ENCODE results near the gene DSCAML1.
A peak's percentile ranks its signal among the peaks of the same experiment; 100 is the strongest.

The DSCAML1 gene

DNA sequence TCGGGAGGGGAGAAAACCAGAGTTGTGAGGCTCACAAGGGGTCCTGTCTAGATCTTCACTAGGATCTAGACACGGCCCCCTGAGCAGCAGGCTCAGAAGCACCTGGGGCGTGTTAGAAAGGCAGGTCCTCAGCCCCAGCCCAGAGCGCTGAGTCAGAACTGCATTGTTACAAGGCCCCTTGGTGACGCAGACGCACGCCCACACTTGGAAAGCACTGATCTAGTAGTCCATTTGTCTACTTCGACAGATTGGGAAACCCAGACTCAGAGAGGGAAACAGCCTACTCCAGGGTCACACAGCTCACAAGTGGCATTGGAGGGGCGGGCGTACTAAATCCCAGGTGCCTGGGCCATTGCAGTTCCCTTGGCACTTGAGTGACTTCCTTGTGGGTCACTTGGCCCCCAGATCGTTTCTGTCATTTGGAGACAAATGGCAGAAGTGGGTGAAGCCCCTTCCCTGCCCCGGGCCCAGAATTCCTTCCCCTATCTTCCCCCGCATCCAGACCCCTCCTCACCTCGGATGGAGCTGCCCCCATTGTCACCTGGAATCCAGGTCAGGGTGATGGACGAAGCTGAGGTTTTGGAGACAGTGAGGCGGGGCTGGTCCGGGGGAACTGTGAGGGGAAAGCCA lies 358.5 kb downstream of the DSCAML1 start:
- peak; percentile 61 for DNase-seq (ENCODE audit: low read depth)
- H3K4me3 ChIP-seq (ENCODE audit: low read depth, low read length): no peak overlapping the region
- TF ChIP-seq, protein P1, sequence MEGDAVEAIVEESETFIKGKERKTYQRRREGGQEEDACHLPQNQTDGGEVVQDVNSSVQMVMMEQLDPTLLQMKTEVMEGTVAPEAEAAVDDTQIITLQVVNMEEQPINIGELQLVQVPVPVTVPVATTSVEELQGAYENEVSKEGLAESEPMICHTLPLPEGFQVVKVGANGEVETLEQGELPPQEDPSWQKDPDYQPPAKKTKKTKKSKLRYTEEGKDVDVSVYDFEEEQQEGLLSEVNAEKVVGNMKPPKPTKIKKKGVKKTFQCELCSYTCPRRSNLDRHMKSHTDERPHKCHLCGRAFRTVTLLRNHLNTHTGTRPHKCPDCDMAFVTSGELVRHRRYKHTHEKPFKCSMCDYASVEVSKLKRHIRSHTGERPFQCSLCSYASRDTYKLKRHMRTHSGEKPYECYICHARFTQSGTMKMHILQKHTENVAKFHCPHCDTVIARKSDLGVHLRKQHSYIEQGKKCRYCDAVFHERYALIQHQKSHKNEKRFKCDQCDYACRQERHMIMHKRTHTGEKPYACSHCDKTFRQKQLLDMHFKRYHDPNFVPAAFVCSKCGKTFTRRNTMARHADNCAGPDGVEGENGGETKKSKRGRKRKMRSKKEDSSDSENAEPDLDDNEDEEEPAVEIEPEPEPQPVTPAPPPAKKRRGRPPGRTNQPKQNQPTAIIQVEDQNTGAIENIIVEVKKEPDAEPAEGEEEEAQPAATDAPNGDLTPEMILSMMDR (IDR thresholded peaks at IDR 0.05; ENCODE audit: insufficient read depth, low read depth, low read length, missing control alignments): no peak

DNA sequence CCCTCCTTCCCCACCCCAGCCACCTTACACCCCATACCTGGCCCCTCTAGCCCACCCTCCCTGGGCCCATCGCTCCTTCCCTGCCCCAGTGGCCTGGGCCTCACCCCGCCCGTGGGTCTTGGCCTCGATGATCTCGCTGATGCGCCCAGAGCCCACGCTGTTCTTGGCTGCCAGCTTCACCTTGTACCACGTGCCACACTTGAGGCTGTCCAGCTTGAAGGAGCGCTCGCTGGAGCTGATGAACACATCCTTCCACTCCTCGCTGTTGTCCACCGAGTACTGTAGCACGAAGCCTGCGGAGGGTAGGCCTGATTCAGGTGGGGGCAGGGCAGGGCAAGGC lies 359.3 kb downstream of the DSCAML1 start:
- H3K4me3 ChIP-seq (ENCODE audit: low read depth, low read length): no peak overlapping the region
- TF ChIP-seq, protein P1 (IDR thresholded peaks at IDR 0.05; ENCODE audit: insufficient read depth, low read depth, low read length, missing control alignments): no peak
- no peak for DNase-seq (ENCODE audit: low read depth)

DNA sequence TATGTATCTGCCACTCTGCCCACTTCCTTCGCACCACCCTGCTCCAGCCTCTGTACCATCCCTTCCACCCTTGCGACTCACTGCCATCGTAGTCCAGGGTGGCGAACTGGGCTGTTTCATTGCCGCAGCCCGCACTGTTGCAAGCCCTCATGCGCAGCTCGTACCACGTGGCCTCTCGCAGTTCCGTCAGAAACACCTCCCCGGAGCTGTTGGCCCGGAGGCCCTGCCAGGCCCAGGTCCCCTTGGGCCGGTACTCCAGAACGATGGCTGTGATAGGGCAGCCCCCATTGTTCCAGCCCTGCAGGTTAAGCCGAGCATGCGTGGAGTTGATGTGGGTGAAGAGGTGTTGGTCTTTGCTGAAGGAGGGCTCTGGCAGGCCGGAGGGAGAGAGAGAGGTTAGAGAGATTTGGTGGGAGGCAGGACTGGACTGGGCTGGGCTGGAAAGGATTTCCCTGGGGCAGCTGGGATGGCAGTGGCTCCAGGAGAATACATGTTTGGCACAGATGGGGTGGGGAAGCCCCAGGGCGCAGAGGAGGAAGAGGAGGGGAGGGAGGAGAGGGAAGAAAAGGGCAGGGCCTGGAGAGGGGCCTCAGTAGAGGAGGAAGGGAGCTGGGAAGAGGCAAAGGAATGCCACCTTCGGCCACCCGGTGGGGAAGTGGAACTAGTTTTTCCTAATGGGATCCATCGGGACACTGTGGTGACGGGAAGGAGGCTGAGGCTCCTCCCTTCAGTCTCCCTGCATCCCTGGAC lies 359.8 kb downstream of the DSCAML1 start:
- H3K4me3 ChIP-seq (ENCODE audit: low read depth, low read length): no peak overlapping the region
- DNase-seq (ENCODE audit: low read depth): no peak
- TF ChIP-seq, protein P1 (IDR thresholded peaks at IDR 0.05; ENCODE audit: insufficient read depth, low read depth, low read length, missing control alignments): no peak

DNA sequence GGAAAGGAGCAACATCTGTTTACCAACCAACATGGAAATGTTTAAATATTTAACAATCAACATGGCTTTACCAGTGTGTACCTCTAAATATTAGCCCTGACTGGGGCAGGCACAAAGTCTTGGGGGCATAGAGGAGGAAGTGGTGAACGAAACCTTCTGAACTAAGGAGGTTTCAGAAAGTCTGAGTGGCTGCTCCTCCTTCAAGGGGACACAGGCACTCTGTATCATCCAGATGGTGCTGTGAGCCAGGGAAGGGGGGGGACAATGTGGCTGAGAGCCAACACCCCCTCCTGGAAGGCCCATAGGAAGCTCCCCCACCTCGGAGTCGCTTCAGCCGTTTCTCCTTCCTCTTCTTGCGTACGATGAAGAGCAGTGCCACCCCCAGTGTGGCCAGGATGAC lies 361.7 kb downstream of the DSCAML1 start:
- H3K4me3 ChIP-seq (ENCODE audit: low read depth, low read length): no peak overlapping the region
- TF ChIP-seq, protein P1 (IDR thresholded peaks at IDR 0.05; ENCODE audit: insufficient read depth, low read depth, low read length, missing control alignments): no peak
- peak; percentile 57 for DNase-seq (ENCODE audit: low read depth)

DNA sequence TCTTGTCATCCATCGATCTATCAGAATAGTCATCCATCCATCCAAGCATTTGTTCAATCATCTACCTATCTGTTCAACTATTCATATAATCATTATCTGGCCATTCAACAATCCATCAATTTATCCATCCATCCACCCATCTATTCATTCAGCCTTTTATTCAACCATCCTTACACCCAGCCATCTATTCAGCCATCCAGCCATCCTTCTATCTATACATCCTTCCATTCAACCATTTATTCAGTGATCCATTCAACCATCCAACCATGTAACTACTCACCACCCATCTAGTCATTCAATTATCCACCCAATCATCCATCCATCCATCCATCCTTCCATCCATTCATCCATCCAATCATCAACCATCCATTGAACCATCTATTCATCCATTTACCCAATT lies 362.5 kb downstream of the DSCAML1 start:
- DNase-seq (ENCODE audit: low read depth): no peak
- TF ChIP-seq, protein P1 (IDR thresholded peaks at IDR 0.05; ENCODE audit: insufficient read depth, low read depth, low read length, missing control alignments): no peak
- H3K4me3 ChIP-seq (ENCODE audit: low read depth, low read length): no peak overlapping the region

DNA sequence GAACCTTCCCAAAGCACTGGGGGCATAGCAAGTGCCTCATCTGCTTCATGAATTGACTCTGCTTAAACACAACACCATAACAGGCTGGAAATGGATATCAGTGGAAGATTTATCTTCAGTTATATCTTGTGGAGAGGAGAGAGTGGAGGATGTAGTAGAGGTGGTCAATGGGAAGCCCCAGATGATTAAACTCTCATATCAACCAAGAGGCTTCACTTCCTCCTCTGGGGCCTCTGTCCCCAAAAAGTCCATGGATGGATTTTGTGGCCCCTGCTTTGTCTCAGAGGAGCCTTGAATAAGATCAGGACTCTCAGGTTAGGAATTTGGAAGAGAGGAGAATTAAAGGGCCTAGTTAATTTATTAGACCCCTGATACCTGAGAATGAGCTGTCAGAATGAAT lies 363.3 kb downstream of the DSCAML1 start:
- no peak overlapping the region for H3K4me3 ChIP-seq (ENCODE audit: low read depth, low read length)
- DNase-seq (ENCODE audit: low read depth): no peak
- TF ChIP-seq, protein P1 (IDR thresholded peaks at IDR 0.05; ENCODE audit: insufficient read depth, low read depth, low read length, missing control alignments): no peak

Data from GM12865 (cell line).